ENCODE measurements around the gene NR2E3.

DNA sequence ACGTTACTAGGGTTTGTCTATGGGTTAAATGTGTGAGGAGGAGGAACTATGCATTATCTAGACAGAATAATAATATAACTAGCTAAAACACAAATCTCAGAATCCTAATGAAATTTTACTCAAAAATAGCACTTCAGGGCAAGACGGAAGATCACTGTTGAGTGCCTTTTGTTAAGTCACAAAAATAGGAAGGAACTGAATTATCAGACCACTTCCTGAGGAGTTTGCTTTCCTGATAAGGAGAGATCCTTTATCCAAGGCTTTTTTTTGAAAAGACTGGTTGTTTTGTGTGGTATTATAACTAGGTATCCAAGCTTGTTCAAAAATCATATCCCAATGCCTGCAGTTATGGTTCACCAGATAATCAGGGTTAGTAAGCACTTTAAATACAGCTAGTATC is 34.6 kb downstream of the NR2E3 start:
- TF ChIP-seq EP300 (IDR thresholded peaks at IDR 0.05), result no peak
- TF ChIP-seq, protein P1, sequence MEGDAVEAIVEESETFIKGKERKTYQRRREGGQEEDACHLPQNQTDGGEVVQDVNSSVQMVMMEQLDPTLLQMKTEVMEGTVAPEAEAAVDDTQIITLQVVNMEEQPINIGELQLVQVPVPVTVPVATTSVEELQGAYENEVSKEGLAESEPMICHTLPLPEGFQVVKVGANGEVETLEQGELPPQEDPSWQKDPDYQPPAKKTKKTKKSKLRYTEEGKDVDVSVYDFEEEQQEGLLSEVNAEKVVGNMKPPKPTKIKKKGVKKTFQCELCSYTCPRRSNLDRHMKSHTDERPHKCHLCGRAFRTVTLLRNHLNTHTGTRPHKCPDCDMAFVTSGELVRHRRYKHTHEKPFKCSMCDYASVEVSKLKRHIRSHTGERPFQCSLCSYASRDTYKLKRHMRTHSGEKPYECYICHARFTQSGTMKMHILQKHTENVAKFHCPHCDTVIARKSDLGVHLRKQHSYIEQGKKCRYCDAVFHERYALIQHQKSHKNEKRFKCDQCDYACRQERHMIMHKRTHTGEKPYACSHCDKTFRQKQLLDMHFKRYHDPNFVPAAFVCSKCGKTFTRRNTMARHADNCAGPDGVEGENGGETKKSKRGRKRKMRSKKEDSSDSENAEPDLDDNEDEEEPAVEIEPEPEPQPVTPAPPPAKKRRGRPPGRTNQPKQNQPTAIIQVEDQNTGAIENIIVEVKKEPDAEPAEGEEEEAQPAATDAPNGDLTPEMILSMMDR (IDR thresholded peaks at IDR 0.05), result no peak
- no peak for TF ChIP-seq POLR2A (IDR thresholded peaks at IDR 0.05)

All from sigmoid colon (tissue), 4 donors.